Esophagus (tissue), 2 donors: ENCODE data around the gene FOXI1. TPM values are rescaled to one million over a fixed set of nuclear protein-coding genes. Genes with fewer than 3 reads are reported as not detected.
"Not testable (repeated sequence)": the region's sequence is repeated elsewhere in the genome, so short reads cannot be mapped to it uniquely, and the experiment has no call there.

ENCODE experiments used
- H3K27ac ChIP-seq, 2 donors: one replicate each; pipeline ENCODE4 v1.5.1; 2013; ENCODE audit warnings: low read depth in 2 of 2, mild to moderate bottlenecking in 2 of 2, inconsistent platforms in 1 of 2, low read length in 1 of 2, moderate library complexity in 1 of 2
- H3K27me3 ChIP-seq, 2 donors: one replicate each; pipeline ENCODE4 v1.6.1; 2013; ENCODE audit warnings: low read length in 2 of 2, control low read depth in 1 of 2, mild to moderate bottlenecking in 1 of 2; ENCODE audit not compliant: insufficient read depth in 2 of 2, control insufficient read depth in 1 of 2
- H3K36me3 ChIP-seq, 2 donors: one replicate each; pipeline ENCODE4 v1.6.1; 2013; ENCODE audit warnings: low read length in 1 of 2; ENCODE audit not compliant: control insufficient read depth in 2 of 2, insufficient read depth in 2 of 2
- H3K4me1 ChIP-seq, 2 donors: one replicate each; pipeline ENCODE4 v1.6.1; 2013; ENCODE audit warnings: low read length in 1 of 2; ENCODE audit not compliant: control insufficient read depth in 2 of 2, insufficient read depth in 2 of 2
- H3K4me3 ChIP-seq, 2 donors: one replicate each; pipeline ENCODE4 v1.5.1; 2013; ENCODE audit warnings: low read length in 2 of 2, mild to moderate bottlenecking in 2 of 2, low read depth in 1 of 2, moderate library complexity in 1 of 2
- H3K9me3 ChIP-seq, 2 donors: one replicate each; pipeline ENCODE4 v1.6.1; 2013; ENCODE audit warnings: mild to moderate bottlenecking in 2 of 2, low read depth in 1 of 2, low read length in 1 of 2, moderate library complexity in 1 of 2; ENCODE audit not compliant: control insufficient read depth in 2 of 2, insufficient read depth in 1 of 2
- WGBS, 2 donors: extraction: QIAGEN DNeasy Blood & Tissue Kit; methylation state at CpG; one replicate each; pipeline ENCODE4 v1.1.7; 2013; 5-methylcytosine and 5-hydroxymethylcytosine counted together
- polyA plus RNA-seq, 2 donors: library from polyadenylated mRNA; stranded (reverse); fragments of 200-250 nt; gene quantifications; one replicate each; pipeline ENCODE4 v1.2.3, GENCODE V29; 2013
- donor health status: healthy with polysubstance abuse.
- donor health status: Bipolar disorder and iron deficiency.

FOXI1 gene
- polyA plus RNA-seq, 2 donors = not detected

DNA sequence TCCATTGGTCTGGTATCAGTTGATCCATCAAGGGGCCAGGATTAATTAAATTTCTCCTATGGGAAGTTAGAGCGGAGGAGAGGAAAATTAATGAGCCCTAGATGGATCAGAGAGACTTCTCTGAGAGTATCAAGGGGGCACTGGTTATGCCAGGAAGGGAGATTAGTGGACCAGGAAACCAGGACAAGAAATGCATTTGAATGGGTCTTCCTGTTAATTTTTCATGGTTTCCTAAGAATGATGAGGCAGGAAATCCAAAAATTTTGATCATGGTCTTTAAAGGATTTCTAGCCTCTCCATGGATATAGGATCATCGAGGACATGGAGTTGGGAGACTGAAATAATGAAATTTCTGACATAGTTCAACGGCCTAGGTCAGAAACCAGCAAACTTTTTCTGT, 30.8 kb downstream of the FOXI1 start:
- Histone ChIP-seq H3K4me1 (peaks cover 3 to 4% of the 10 kb centered on the region in 2 donors), H3K9me3 (peaks cover 2% of the 10 kb centered on the region in 2 donors), H3K27ac (no peak overlapping the region), H3K4me3 (no peak overlapping the region), H3K36me3 (no peaks in the 10 kb centered on the region), H3K27me3 (no peaks in the 10 kb centered on the region)
- WGBS, 2 donors = 69 to 80% methylated on average over 3 of the region's 3 CpGs

DNA sequence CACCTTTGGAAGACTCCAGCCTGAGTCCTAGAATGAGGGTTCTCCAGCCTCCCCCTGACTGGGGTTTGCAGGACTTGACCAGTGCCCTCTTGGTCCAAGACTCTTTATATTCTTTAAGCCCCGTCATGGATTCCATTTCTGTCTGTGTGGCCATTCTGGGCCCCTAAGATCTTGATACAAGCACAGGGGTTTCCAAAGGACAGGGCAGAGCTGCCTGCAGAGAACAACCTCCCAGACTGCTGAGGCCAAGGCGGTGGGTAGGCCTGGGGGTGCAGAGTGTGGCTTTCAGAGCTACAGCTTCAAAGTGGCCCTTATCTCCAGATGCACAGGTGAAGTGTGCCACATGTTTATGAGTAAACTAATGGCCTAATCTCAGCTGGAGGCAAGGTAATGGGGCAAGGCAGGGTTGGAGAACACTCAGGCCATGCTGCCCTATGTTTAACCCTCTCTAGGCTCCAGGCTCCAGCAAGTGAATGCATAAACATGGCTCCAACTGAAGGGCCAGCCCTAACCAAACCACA, 32.1 kb downstream of the FOXI1 start:
- Histone ChIP-seq H3K9me3 (peaks cover 2% of the 10 kb centered on the region in 2 donors), H3K27me3 (no peaks in the 10 kb centered on the region), H3K4me3 (no peak overlapping the region), H3K4me1 (peaks cover 3 to 4% of the 10 kb centered on the region in 2 donors), H3K36me3 (no peaks in the 10 kb centered on the region), H3K27ac (no peak overlapping the region)
- WGBS, 2 donors = 75 to 93% methylated on average over 2 of the region's 2 CpGs

DNA sequence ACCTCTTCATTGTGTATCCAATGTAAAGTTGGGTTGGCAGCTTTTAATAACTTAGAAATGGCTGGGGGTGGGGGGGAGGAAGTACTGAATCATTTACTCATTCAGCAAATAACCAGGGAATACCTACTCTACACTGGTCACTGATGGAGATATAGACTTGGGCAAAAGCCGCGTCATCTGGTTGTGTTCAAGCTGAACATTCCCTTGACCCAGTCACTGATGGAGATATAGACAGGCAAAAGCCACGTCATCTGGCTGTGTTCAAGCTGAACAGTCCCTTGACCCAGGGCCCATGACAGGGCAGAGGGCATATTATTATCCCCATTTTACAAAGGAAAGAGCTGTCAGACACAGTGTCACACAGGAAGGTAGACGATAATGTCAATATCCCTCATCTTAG, 32.6 kb downstream of the FOXI1 start:
- no peak overlapping the region for H3K27ac ChIP-seq
- peaks cover 3 to 4% of the 10 kb centered on the region in 2 donors for H3K4me1 ChIP-seq
- H3K4me3 ChIP-seq = no peak overlapping the region
- H3K9me3 ChIP-seq = peaks cover 2% of the 10 kb centered on the region in 2 donors
- no peaks in the 10 kb centered on the region for H3K27me3 ChIP-seq
- 88 to 91% methylated on average over 4 of the region's 4 CpGs for WGBS, 2 donors
- no peaks in the 10 kb centered on the region for H3K36me3 ChIP-seq

DNA sequence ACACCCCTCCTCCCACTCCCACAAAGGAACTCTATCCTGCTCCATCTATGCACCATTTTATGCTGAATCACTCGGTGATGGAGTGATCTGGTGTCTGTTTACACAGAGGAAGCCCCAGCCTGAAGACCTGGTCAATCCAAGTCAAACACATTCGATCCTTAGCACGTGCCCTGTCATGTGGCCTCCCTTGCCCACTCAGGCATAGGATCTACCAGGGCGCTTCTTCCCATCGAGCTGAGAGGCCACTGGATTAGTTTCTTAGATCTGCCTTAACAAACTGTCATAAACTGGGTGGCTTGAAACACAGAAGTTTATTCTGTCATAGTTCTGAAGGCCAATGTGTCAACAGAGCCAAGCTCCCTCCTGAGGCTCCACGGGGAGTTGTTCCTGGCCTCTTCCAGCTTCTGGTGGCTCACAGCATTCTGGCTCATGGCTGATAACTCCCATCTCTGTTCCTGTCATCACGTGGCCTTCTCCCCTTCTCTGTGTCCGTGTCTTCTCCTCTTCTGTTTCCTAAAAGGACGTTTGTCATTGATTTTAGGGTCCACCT, 34.2 kb downstream of the FOXI1 start:
- Histone ChIP-seq H3K4me1 (peaks cover 4 to 6% of the 10 kb centered on the region in 2 donors), H3K36me3 (no peaks in the 10 kb centered on the region), H3K9me3 (peaks cover 2% of the 10 kb centered on the region in 2 donors), H3K4me3 (no peak overlapping the region), H3K27ac (no peak overlapping the region), H3K27me3 (no peaks in the 10 kb centered on the region)
- WGBS, 2 donors = 82 to 84% methylated on average over 9 of the region's 9 CpGs

DNA sequence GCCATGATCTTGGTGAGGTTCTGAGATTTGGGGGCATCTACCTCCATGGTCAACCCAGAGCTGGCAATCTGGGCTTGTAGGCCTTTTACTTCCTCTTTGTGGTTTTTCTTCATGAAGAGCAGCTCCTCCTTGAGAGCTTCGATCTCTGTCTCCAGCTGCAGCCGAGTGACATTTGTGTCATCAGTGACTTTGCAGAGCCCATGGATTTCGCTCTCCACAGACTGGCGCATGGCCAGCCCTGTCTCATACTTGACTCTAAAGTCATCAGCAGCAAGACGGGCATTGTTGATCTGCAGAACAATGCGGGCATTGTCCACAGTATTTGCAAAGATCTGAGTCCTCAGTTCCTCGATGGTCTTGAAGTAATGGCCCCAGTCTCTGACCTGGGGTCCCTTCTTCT, 35.5 kb downstream of the FOXI1 start:
- not testable (repeated sequence) for H3K27me3 ChIP-seq

DNA sequence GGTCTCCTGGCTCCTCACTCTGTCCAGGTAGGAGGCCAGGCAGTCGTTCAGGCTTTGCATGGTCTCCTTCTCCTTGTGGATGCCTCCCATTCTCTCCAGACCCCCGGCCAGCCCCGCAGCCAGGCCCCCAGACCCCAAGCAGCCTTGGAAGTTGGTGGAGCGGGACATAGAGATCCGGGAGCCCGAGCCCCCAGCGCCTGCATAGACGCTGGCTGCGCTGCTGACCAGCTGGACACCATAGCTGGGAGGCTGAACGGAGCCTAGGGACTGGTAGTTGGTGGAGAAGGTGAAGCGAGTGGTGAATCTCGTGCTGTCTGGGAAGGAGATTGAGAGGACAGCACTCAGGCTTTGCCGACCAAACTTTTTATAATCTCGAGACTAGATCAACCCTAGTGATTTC, 35.9 kb downstream of the FOXI1 start:
- H3K27ac ChIP-seq = no peak overlapping the region
- H3K4me1 ChIP-seq = peaks cover 0 to 3% of the 10 kb centered on the region in 2 donors
- 91 to 94% methylated on average over 14 of the region's 14 CpGs for WGBS, 2 donors
- H3K36me3 ChIP-seq = no peaks in the 10 kb centered on the region
- no peaks in the 10 kb centered on the region for H3K27me3 ChIP-seq
- no peak overlapping the region for H3K4me3 ChIP-seq
- peaks cover 2% of the 10 kb centered on the region in 2 donors for H3K9me3 ChIP-seq

More for the DNA sequence above, 35.5 kb downstream of the FOXI1 start:
- H3K4me3 ChIP-seq, H3K36me3 ChIP-seq, H3K4me1 ChIP-seq, H3K9me3 ChIP-seq, H3K27ac ChIP-seq: not testable (repeated sequence)
- 71 to 77% methylated on average over 7 of the region's 7 CpGs for WGBS, 2 donors

DNA sequence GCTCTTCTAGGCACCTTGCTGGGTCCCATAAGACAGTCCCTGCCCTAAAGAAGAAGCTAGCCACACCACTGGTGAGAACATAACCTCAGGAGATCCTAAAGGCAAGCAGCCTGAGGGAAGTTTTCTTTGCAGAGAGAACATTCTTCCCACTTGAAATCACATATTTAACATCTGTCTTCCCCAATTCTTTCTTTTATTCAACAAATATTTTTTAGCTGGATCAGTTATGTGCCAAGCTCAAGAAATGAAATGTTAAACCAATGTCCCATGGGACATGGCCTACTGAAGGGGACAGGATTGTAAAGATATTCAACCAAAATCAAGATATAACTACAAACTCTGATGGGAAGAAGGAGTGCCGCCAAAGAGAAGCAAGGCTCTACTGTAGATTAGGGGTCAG, 36.5 kb downstream of the FOXI1 start:
- Histone ChIP-seq H3K27me3 (no peaks in the 10 kb centered on the region), H3K36me3 (no peaks in the 10 kb centered on the region), H3K4me3 (no peak overlapping the region), H3K9me3 (peaks cover 2% of the 10 kb centered on the region in 2 donors), H3K27ac (no peak overlapping the region), H3K4me1 (peaks cover 0 to 3% of the 10 kb centered on the region in 2 donors)
- 89 to 97% methylated on average over 1 of the region's 1 CpG for WGBS, 2 donors

DNA sequence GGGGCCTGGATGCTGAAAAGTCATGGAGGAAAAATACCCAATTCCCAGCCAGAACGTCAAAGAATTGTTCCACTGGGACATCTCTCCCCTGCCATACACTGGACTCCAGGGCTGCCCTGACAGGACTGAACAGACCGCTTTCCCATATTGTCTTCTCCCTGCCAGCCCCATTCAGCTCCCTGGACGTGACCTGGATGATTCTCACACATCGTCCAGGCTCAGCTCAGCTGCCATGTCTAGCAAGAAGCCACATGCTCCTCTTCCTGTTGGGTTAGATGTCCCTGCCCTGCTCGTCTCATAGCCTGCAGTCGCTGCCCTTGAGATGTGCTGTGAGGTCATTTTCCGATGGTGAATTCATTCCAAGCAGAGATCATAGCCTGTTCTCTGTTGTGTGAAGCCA, 37.4 kb downstream of the FOXI1 start:
- H3K27me3 ChIP-seq = no peaks in the 10 kb centered on the region
- 76 to 81% methylated on average over 7 of the region's 7 CpGs for WGBS, 2 donors
- H3K27ac ChIP-seq = no peak overlapping the region
- no peaks in the 10 kb centered on the region for H3K36me3 ChIP-seq
- H3K4me3 ChIP-seq = no peak overlapping the region
- peaks cover 0 to 3% of the 10 kb centered on the region in 2 donors for H3K4me1 ChIP-seq
- peaks cover 2% of the 10 kb centered on the region in 2 donors for H3K9me3 ChIP-seq

DNA sequence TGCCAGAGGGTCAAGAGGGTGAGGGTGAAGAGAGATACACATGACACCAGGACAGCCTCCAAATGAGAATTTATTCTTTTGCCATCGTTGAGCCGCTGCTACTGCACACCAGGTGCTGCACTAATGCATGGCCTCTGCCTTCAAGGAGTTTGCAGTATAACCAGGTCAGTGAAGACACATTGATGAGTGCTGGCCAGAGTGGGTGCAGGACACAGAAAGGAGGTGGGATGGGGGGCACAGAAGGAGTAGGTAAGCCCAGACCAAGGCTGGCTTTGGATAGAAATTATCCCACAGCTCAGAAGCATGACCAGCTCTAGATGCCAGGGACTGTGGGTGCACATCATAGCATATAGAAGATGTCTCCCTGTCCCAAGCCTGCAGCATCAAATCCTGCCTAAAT, 38.0 kb downstream of the FOXI1 start:
- H3K4me1 ChIP-seq = peaks cover 0 to 3% of the 10 kb centered on the region in 2 donors
- H3K27me3 ChIP-seq = no peaks in the 10 kb centered on the region
- peaks cover 2% of the 10 kb centered on the region in 2 donors for H3K9me3 ChIP-seq
- 89 to 90% methylated on average over 2 of the region's 2 CpGs for WGBS, 2 donors
- H3K27ac ChIP-seq = no peak overlapping the region
- no peaks in the 10 kb centered on the region for H3K36me3 ChIP-seq
- no peak overlapping the region for H3K4me3 ChIP-seq
